Stimulated activated CD4-positive, alpha-beta T cell treated with anti-CD3 and anti-CD28 coated beads, Interleukin-1b, Interleukin-23, amount 100 ng/mL, for 1 hour (primary cell): ENCODE data around the gene TOX3.

ENCODE experiments used
- DNase-seq, 2 donors: peaks; one replicate each; pipeline ENCODE4 v3.0.0-alpha.2; 2020; ENCODE audit warnings: low read depth in 2 of 2

The TOX3 gene

DNA sequence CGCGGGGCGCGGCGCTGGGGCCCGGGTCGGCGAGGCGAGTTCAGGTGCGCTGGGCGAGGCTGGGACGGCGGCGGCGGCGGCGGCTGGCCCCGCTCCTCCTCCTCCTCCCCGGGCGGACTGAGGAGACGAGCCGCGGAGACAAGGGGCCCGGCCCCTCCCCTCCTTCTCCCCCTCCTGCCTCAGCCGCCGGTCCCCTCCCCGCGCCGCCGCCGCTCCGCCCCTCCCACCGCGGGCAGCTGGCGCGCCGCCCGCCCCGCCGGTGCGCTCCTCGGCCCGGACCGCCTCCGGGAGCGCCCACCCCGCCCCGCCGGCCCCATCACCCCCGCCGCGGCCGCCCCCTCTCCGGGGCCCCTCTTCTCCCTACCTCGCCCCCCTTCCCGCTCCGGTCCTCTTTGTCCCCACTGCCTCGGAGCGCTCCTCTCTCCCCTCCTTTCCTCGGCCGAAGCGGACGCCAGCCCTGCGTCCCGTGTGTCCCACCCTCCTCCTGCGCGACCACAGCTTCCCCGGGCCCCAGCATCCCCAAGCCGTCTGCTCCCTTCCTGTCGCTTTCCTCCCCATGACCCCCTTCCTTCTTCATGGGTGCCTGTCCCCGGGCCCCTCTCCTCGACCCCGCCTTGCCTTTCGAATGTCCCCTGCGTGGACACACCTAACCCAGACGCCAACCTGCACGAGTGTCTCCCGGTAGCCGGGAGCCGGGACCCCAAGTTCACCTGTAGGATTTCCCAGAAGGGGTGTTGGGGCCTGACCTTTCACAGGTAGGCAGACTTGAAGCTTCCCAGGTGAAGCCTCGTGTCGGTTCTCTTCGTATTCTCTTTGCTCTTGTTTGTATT lies at the start of gene TOX3:
Gene TOX3 (minus strand): TSS at position 140 of the 830 bp plus-strand sequence. CDS start 420 bp downstream, outside the sequence.
- DNase-seq: no peak

DNA sequence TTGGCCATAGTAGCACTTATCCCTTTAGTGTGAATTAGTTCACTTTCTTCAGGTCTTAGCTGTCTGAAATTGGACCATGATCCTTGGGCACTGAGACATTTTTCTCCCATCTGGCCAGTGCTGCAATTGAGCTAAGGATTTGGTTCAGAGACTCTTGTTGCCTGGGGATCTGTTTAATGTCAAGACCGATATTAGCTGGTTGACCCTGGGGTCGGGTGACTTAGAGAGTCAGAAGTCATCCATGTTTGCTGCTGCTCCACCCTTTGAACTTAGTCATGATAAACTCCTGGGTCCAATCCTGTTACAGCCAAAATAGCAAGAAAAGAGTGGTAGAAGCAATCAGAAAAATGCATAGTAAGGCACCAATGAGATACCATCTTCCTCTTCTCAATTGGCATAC lies 45.8 kb upstream of the TOX3 start:
- DNase-seq: no peak

DNA sequence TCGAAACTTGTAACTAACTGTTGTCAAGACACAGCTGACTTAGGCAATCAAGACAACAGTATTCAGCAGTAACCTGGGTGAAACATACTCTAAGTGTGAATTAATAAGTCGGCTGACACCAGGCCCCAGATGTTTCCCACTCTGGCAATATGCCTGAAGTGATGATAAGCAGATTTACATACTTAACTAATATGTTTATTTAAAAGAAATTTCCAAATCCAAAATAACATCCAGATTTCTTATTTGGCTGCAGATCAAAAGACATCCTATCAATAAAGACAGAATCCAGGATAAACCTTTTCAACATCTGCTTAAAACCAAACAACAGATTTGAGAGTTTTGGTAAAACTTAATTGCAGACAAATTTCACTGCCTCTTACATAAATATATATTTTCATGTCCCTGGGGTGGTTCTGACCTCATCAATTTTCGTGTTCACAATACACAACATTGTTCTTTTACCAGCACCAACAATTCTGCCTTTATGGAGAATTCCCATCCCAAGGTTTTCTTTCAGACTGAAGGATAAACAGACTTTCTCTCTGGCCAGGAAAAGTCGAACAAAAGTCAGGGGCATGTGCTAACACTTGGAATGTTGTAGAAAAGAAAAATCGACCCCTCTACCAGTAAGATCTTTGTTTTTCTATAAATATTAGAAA lies 45.1 kb upstream of the TOX3 start:
- no peak for DNase-seq

DNA sequence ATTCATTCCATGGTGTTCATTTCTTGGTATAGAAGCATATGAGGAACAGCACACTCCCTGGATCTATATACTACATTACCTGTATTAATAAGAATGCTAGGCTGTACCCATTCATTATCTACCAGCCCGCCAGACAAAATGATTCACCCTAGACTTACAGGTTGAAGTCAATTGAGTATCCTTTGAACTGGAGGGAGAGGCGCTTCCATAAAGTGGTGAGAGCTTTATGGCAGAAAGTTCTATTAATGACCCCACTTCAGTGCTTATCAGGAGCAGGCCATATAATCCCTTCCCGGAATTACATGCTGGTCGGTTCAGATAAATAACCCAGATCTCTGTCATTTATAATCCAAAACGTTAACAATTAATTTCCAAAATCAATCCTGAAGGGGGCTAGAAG lies 44.5 kb upstream of the TOX3 start:
- no peak for DNase-seq

DNA sequence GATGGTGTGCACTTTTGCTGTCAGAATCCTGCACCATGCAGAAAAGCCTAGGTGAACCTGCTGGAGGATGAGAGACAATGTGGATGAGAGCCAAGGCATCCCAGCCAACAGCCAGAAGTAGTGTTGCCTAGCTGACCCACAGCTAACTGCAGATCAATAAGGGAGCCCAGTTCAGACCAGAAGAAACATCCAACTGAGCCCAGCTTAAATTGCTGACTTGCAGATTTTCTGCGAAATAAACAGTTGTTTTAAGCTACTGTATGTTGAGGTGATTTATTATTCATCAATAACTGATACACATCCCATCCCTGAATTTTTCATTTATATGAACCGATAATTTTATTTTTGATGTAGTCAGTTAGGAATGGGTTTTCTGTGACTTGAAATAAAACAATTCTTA lies 39.2 kb upstream of the TOX3 start:
- DNase-seq: no peak

DNA sequence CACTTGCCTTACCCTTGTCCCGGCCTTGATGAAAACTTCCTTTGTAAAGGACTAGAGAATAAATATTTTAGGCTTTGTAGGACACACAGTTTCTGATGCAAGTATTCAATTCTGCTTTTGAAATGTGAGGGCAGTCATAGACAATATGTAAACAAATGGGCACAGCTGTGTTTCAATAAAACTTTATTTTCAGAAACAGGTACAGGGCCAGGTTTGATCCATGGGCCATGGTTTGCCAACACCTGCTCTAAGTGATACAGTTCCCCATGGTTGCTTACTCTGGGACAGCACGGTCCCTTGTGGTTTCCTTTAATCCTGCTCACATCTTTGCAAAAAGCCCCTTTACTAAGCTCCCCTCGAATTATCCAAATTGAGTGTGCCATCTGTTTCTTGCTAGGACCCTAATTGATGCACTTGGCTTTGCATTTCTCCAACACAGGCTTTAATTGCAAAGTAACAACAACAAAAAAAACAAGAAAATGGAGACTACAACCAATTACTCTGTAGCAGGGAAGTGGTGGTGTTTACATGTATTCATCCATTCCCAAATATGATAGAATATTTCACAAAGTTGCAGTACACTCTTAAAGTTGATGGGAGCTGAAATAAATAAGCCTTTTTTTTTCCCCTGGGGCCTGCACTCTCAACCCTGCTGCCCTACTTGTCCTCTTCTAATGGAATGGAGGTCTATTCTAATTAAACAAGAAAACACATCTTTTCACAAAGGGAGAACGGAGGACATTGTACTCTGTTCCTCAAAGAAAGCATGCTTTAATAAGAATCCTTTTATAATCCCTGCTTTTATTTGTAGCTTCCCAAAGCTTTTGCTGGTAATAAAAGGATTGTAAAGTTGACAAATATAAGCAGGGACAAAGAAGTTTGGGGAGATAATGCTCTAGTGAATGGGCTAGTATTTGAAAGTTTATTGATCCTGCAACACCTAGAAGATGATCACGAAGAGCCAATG lies 37.7 kb upstream of the TOX3 start:
- no peak for DNase-seq

DNA sequence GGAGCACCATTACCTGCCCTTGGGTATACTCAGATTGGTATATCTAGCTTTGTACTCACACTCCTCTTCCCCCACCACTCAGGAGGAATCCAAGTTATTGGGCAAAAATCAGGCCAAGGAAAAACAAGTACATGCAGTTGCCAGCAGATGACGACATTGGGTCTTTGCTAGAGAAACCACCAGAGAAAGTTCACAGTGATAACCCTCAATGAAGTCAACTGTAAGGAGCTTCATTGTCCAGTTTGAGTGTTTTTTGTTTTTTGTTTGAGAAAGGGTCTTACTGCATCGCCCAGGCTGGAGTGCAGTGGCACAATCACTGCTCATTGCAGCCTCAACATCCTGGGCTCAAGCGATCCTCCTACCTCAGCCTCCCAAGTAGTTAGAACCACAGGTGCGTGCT lies 34.6 kb upstream of the TOX3 start:
- no peak for DNase-seq

DNA sequence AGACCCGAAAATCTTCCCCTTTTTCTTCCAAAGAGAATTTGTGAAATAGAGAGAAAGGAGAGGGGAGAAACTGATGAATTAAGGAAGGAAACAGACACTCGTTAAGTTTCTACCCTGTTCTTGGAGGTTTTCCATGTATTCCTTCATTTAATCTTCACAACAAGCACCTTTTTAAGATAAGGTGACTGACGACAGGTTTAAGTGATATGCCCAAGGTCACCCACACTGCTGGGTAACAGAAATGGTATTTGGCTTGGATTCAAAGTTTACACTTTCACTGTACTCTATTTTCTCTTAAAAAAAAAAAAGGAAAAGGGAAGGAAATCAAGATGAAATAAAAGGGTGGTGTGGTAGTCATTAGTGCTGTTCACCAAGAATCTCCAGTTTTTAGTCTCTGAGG lies 33.5 kb upstream of the TOX3 start:
- DNase-seq: no peak

DNA sequence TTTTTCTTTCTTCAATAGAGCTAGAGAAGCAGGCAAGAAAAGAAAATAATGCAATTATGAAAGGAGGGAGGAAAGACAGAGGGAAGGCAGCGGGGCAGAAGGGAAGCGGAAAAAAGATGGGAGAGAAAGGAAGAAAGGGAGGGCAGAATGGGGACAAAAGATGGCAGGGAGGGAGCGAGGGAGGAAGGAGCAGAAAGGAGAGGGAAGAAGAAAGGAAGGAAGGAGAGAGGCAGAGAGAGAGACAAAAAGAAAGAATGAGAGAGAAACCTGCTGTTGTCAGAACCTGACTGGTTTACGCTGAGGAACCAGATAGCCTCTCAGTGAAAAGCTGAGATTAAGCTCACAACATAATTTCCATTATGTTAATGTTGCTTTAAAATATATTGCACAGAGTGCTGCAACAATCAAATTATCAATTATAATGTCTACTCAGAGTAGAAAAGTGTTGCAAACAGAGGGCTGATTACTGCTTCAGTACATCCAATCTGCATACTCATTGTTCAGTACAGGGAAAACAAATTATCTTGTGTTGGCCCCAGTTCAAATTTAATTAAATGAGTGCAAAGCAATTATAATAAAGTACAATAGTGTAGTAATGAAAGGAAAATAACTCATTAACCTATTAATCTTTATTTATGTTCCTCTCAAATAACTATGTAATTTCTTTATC lies 32.0 kb upstream of the TOX3 start:
- no peak for DNase-seq

DNA sequence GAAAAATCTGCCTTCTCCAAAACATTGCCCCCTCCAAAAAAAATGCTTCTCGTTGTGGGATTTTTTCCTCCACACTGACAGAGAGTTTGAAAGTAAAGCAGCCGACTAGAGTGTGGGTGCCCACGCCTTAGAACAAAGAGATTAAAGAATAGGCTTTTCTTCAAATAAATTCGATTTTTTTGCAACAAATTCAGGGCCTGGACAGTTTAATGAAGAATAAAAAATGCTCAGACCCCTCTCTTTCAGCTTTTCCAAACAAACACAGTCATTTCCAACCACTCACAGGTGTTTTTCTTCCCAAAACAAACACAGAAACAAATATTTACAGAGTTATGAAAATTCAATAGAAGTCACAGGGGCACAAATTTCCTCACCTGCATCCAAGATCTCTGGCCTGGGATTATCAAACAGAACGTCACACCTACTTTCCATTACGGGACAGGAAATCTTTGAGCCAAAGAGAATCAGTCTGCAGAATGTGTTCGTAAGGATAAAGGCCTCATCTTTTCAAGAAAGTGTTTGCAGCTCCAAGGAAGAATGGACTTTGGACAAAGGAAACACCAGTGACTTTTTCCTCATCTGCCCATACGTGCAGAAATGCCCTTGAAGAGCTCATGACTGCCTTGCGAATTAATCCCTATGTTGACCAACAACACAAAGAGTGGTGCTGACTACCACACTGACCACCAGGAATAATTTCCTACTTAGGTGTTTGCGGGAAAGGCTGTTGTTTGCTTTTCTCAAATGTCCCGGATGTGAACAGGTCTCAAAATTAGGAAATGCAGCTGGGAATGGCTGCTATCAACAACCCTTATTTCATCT lies 31.3 kb upstream of the TOX3 start:
- no peak for DNase-seq

DNA sequence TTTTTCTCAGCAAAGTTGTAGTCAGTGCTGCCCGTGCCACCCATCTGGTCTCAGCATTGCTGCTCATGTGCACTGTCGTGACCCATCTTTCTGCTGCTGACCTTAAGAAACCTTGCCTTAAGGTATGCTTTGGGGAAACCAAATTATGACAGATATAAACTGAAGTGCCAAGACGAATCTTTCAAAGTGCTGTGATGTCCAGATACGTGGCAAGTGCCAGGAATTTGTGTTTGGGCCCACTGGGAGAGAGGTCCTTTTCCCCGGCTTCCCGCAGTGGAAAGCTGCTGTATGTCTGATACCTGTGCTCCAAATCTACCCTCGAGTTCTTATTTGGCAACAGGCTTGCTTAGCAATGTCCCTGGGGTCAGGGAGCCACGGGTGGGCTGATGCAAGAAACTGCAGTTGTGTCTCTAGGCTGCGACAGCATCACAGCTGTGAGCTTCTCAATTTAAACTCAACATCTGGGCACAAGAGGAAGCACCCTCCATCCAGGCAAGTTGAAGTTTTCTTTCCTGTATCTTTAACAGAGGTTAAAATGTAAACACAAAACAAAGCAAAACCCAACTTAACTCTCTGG lies 30.3 kb upstream of the TOX3 start:
- no peak for DNase-seq

DNA sequence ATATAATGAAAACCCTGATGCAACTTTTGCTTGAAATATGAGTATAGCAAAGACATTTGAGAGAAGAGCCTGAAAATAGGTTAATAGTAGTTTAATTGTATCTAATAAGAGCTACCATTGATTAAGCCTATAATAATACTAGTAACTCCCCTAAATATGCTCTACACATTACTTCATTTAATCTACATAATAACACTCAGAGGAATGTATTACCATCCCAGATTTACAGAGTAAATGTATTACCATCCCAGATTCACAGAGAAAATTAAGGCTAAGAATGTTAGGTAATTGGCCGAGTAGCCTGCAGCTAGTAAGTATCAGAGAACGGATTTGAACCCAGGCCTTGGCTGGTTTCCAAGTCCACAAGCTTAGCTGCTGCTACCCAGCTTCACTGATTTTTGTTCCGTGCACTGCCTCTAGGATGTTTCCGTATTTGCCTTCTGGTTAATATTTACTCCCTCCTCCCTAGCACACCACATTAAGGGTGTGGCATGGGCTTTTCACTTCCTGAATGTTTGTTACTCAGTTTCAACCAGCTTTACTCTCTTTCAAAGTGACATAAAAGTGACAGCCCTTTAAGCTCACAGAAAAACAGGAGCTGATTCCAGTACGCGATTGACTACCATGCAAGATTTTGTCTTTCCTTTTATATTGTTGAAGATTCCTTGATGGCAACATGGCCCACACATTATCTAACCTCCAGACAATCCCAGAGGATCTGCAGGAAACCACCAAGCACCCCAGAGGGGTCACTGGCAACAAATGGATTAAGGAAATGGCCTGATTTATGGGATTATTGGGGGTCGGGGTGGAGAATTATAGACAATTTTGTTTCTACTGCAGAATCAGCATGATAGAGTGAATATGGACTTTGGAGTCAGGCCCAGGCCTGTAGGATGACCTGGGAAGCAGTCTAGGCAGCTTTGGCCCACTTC lies 26.7 kb upstream of the TOX3 start:
- DNase-seq: no peak

DNA sequence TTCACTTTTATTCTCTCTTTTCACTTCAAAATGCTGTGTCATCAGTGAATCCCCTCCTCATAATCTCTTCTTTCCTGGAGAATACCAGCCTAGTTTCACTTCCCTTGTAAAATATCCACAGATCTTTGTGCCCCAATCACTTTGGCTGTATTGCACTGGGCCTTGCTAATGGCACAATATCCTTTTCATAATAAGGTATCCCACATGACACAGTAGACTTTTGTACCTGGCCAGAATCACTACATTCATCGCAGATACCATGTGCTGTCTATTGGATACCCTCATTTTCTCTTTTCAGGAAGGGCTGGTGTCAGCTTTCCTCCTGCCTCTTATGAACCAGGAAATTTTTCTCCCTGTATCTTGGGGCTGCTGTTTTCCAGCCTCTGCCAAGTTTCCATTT lies 25.7 kb upstream of the TOX3 start:
- no peak for DNase-seq

DNA sequence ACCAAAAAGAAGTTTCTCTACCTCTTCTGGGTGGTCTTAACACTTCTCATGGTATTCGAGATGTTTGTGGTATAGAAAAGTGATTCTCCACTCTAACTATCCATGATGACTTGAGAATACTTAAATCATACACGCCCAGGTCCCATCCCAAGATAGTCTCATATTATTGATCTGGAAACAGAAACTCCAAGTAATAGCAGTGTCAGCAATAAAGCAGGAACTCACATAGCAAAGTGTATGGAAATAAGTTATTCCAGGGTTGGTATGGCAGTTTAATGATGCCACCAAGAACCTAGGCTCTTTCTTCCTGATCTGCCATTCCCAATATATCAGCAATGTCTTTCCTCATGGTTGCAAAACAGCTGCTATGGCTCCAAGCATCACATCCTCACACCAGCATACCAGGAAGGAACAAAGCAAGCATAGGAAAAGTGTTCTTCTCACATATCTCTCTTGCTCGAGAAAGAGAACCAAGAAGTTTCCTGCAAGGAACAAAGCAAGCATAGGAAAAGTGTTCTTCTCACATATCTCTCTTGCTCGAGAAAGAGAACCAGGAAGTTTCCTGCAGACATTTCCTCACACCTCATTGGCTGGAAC lies 23.6 kb upstream of the TOX3 start:
- DNase-seq: no peak

DNA sequence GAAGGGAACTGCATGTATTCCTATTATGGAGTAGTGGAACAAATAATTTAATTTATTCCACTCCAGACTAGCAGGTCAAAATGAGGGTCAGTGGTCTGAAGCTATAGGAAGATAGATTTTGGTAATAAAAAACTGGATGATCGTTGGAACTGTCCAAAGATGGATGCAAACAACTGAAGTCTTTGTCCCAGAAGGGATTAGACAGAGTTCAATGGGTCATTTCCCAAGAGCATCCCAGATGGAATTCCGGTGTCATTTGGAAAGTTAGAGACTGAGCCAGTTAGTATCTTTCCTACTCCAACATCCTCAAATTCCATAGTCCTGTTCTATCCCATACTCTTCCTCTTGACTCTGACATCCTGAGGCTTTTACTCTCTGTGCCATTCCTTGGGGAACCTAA lies 22.8 kb upstream of the TOX3 start:
- DNase-seq: no peak

DNA sequence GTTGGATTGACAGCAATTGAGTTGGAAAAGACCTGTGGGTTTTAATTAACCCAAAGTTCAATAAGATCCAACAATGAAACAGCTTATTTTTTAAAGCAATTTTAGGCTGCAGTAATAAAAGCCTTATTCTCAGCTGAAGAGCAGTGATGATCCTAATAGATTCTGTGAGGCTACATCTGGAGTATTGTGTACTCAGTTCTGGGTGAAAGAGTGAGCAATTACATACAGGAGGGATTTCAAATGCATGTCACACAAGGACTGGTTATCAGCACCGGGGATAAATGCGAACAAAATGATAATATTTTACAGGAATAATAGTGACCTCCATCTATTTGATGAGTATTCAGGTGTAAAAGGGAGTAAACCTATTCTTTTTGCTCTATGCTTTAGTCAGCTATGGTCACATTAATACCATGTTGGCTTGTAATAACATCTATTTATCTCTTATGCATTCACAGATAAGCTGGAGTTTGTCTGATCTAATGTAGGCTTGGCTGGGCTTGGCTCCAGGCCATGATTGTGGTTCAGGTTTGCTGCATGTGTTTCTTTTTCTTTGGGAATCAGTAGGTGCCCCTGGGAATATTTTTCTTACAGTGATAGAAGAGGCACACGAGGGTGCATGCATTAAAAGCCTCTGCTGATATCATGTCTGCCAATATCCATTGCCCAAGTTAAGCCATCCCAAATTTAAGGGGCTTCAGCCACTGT lies 22.2 kb upstream of the TOX3 start:
- no peak for DNase-seq

DNA sequence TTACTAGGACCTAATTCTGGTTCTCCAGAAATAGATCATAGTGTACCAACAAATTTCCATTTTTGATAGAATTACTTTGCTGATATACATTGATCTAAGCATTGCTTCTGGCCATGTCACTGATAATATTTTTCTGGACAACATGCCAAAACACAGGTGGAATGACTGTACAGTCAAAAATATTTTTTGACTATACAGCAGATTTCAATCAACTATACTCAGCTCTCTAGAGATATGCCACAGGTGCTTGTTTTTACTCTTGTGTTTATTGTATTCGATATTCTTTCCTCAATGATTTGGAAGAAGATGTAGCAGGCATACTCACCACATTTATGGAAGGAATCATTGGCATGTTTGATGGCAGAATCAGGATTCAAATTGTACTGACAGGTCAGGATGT lies 21.6 kb upstream of the TOX3 start:
- no peak for DNase-seq

DNA sequence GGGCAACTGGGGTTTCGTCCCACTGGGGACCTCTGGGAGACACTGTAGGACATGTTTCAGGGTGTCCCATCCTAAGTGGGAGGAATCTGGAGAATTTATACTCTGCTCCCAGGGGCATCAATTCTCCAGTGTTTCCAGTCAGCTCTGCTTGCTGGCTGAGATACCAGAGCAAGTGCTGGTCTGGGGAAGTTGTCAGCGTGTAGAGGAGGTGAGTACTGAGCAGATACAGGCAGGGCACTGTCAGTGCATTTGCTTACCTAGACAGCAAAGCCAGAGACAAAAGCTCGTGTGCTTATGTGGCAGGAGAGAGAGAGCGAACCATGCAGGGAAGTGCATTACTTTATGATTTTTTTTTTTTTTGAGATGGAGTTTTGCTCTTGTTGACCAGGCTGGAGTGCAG lies 20.2 kb upstream of the TOX3 start:
- DNase-seq: no peak
